Neuronal stem cell (in vitro differentiated cells): ENCODE results near the gene CHRNA3.

Experiments used
- DNase-seq: peaks from one replicate; pipeline ENCODE4 v3.0.0-alpha.2; 2013; ENCODE audit warnings: low spot score
- H2AFZ ChIP-seq: one replicate; pipeline ENCODE4 v1.6.1; 2013; ENCODE audit warnings: mild to moderate bottlenecking, low read length, inconsistent platforms
- H2AK5ac ChIP-seq: 2 replicates; pipeline ENCODE4 v1.6.1; 2013; ENCODE audit warnings: low read depth, mild to moderate bottlenecking, inconsistent platforms, low read length, moderate library complexity, mixed read lengths
- H2BK120ac ChIP-seq: 2 replicates; pipeline ENCODE4 v1.6.1; 2013; ENCODE audit warnings: low read depth, mild to moderate bottlenecking, inconsistent platforms, low read length, moderate library complexity, mixed read lengths
- H2BK12ac ChIP-seq: one replicate; pipeline ENCODE4 v1.6.1; 2013; ENCODE audit warnings: low read length, inconsistent platforms
- H2BK15ac ChIP-seq: 2 replicates; pipeline ENCODE4 v1.6.1; 2013; ENCODE audit warnings: mild to moderate bottlenecking, low read length, inconsistent platforms, mixed read lengths
- H2BK5ac ChIP-seq: one replicate; pipeline ENCODE4 v1.6.1; 2013; ENCODE audit warnings: inconsistent platforms, mild to moderate bottlenecking, low read length, moderate library complexity
- H3K14ac ChIP-seq: one replicate; pipeline ENCODE4 v1.6.1; 2013; ENCODE audit warnings: low read length, inconsistent platforms
- H3K18ac ChIP-seq: 2 replicates; pipeline ENCODE4 v1.6.1; 2013; ENCODE audit warnings: low read length, inconsistent platforms
- H3K23ac ChIP-seq: 2 replicates; pipeline ENCODE4 v1.6.1; 2013; ENCODE audit warnings: low read depth, mild to moderate bottlenecking, mixed read lengths, low read length, inconsistent platforms; ENCODE audit not compliant: poor library complexity
- H3K27ac ChIP-seq: replicated peaks from 3 replicates; pipeline ENCODE4 v1.5.1; 2013; ENCODE audit warnings: low read length, inconsistent platforms
- H3K27me3 ChIP-seq, 3 experiments: 2 replicates each; pipeline ENCODE4 v1.6.1; 2013; ENCODE audit warnings: low read length in 3 of 3, mild to moderate bottlenecking in 2 of 3, inconsistent platforms in 1 of 3, low read depth in 1 of 3, mixed read lengths in 1 of 3, moderate library complexity in 1 of 3; ENCODE audit not compliant: control insufficient read depth in 3 of 3, insufficient read depth in 3 of 3
- H3K36me3 ChIP-seq, 2 donors: replicated peaks in 1 of 2; 2 replicates each; pipeline ENCODE4 v1.6.1; 2013; ENCODE audit warnings: low read length in 2 of 2; ENCODE audit not compliant: control insufficient read depth in 2 of 2, insufficient read depth in 2 of 2
- H3K4ac ChIP-seq: 2 replicates; pipeline ENCODE4 v1.6.1; 2013; ENCODE audit warnings: inconsistent platforms, mild to moderate bottlenecking, low read length, moderate library complexity
- H3K4me1 ChIP-seq, 2 donors: 1 replicate in 1 of 2; 2 replicates in 1 of 2; pipeline ENCODE4 v1.6.1; 2013; ENCODE audit warnings: low read length in 2 of 2, low read depth in 1 of 2; ENCODE audit not compliant: control insufficient read depth in 2 of 2, insufficient read depth in 1 of 2
- H3K4me2 ChIP-seq: one replicate; pipeline ENCODE4 v1.6.1; 2013; ENCODE audit warnings: mild to moderate bottlenecking, low read length, inconsistent platforms; ENCODE audit not compliant: insufficient read depth, poor library complexity, severe bottlenecking
- H3K4me3 ChIP-seq, 2 donors: 2 replicates each; pipeline ENCODE4 v1.5.1; 2013; ENCODE audit warnings: low read length in 2 of 2, mild to moderate bottlenecking in 2 of 2, inconsistent platforms in 1 of 2, moderate library complexity in 1 of 2
- H3K79me1 ChIP-seq: one replicate; pipeline ENCODE4 v1.6.1; 2013; ENCODE audit warnings: low read depth, mild to moderate bottlenecking, inconsistent platforms, low read length, moderate library complexity
- H3K9ac ChIP-seq: one replicate; pipeline ENCODE4 v1.6.1; 2013; ENCODE audit warnings: mild to moderate bottlenecking, low read depth, low read length, inconsistent platforms; ENCODE audit not compliant: poor library complexity
- H3K9me3 ChIP-seq, 2 donors: replicated peaks in 1 of 2; 2 replicates each; pipeline versions ENCODE3 to v1.6.1; 2013; ENCODE audit warnings: low read length in 2 of 2, mild to moderate bottlenecking in 2 of 2, inconsistent platforms in 1 of 2, low read depth in 1 of 2, mixed read lengths in 1 of 2, moderate library complexity in 1 of 2; ENCODE audit not compliant: control insufficient read depth in 2 of 2, insufficient read depth in 1 of 2
- H4K8ac ChIP-seq: one replicate; pipeline ENCODE4 v1.6.1; 2013; ENCODE audit warnings: low read depth, mild to moderate bottlenecking, inconsistent platforms, low read length, moderate library complexity
- H4K91ac ChIP-seq: one replicate; pipeline ENCODE4 v1.6.1; 2013; ENCODE audit warnings: low read length, low read depth, mild to moderate bottlenecking, inconsistent platforms; ENCODE audit not compliant: poor library complexity
- WGBS, 2 donors: extraction: QIAGEN DNeasy Blood & Tissue Kit; methylation state at CpG; one replicate each; pipeline ENCODE4 v1.1.7; 2013; ENCODE audit warnings: missing lambda C conversion rate in 2 of 2, mixed read lengths in 1 of 2; ENCODE audit not compliant: insufficient read length in 2 of 2, insufficient replicate concordance in 1 of 2; ENCODE audit errors: extremely low coverage in 2 of 2; 5-methylcytosine and 5-hydroxymethylcytosine counted together

Gene CHRNA3

GRCh38 chr15:78604420-78604819 lies 16.4 kb downstream of the CHRNA3 start:
- no peak for DNase-seq
- Histone ChIP-seq H3K9me3 (peaks cover 0 to 6% of the 10 kb centered on the region in 2 donors), H3K27ac (no peak overlapping the region), H2BK12ac (no peak overlapping the region), H3K36me3 (peaks cover 4 to 8% of the 10 kb centered on the region in 2 donors), H2AK5ac (no peak overlapping the region), H3K27me3 (no peaks in the 10 kb centered on the region), H3K4ac (no peak overlapping the region), H4K8ac (no peak overlapping the region), H3K9ac (no peak overlapping the region), H2BK15ac (no peak overlapping the region), H2BK120ac (no peak overlapping the region), H3K18ac (no peak overlapping the region), H3K79me1 (no peaks in the 10 kb centered on the region), H3K4me1 (no peaks in the 10 kb centered on the region), H2BK5ac (no peak overlapping the region), H3K23ac (no peak overlapping the region), H4K91ac (no peak overlapping the region), H3K14ac (no peak overlapping the region), H2AFZ (no peak overlapping the region), H3K4me2 (no peak overlapping the region), H3K4me3 (no peak overlapping the region)
- no CpG with 5 or more reads among the region's 2 CpGs for WGBS, 2 donors

GRCh38 chr15:78603467-78603866 lies 17.3 kb downstream of the CHRNA3 start:
- H2BK5ac ChIP-seq, result no peak overlapping the region
- DNase-seq, result no peak
- no peak overlapping the region for H2AK5ac ChIP-seq
- H2BK15ac ChIP-seq, result no peak overlapping the region
- no peaks in the 10 kb centered on the region for H3K27me3 ChIP-seq
- no peak overlapping the region for H2BK120ac ChIP-seq
- H3K4me2 ChIP-seq, result no peak overlapping the region
- no peak overlapping the region for H3K23ac ChIP-seq
- H3K18ac ChIP-seq, result no peak overlapping the region
- no peak overlapping the region for H3K14ac ChIP-seq
- no peak overlapping the region for H2AFZ ChIP-seq
- H3K9ac ChIP-seq, result no peak overlapping the region
- no CpG with 5 or more reads among the region's 3 CpGs for WGBS, 2 donors
- no peak overlapping the region for H3K4ac ChIP-seq
- H4K8ac ChIP-seq, result peak overlapping the region; percentile 29
- no peaks in the 10 kb centered on the region for H3K79me1 ChIP-seq
- H3K27ac ChIP-seq, result no peak overlapping the region
- peaks cover 0 to 6% of the 10 kb centered on the region in 2 donors for H3K9me3 ChIP-seq
- no peak overlapping the region for H3K4me3 ChIP-seq
- peaks cover 4 to 8% of the 10 kb centered on the region in 2 donors for H3K36me3 ChIP-seq
- H4K91ac ChIP-seq, result no peak overlapping the region
- no peaks in the 10 kb centered on the region for H3K4me1 ChIP-seq
- H2BK12ac ChIP-seq, result no peak overlapping the region

DNA sequence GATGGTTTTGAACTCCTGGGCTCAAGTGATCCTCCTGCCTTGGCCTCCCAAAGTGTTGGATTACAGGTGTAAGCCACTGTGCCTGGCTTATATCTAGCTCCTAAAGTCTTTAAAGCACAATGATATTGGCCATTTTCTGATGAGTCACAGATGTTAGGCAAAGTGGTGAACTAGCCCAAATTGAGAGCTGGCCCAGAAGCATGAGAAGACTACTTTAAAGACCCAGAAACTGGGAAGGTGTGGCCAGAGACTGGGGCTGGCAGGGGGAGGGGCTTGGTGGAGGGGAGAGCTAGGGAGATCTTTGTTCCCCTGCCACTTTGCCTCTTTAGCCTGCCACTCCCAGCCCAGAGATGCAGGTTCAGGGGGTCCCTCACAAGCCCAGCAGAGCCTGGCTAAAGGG lies 21.6 kb downstream of the CHRNA3 start:
- DNase-seq, result no peak
- Histone ChIP-seq H2BK12ac (no peak overlapping the region), H4K91ac (no peak overlapping the region), H3K14ac (no peak overlapping the region), H2BK120ac (no peak overlapping the region), H3K36me3 (peaks cover 4 to 23% of the 10 kb centered on the region in 2 donors), H3K27ac (no peak overlapping the region), H2AK5ac (no peak overlapping the region), H3K27me3 (no peaks in the 10 kb centered on the region), H2BK5ac (no peak overlapping the region), H3K4me3 (no peak overlapping the region), H3K9me3 (peaks cover 0 to 4% of the 10 kb centered on the region in 2 donors), H4K8ac (no peak overlapping the region), H2BK15ac (no peak overlapping the region), H3K4ac (no peak overlapping the region), H2AFZ (no peak overlapping the region), H3K18ac (no peak overlapping the region), H3K4me2 (no peak overlapping the region), H3K23ac (no peak overlapping the region), H3K9ac (no peak overlapping the region), H3K4me1 (no peaks in the 10 kb centered on the region), H3K79me1 (no peaks in the 10 kb centered on the region)

DNA sequence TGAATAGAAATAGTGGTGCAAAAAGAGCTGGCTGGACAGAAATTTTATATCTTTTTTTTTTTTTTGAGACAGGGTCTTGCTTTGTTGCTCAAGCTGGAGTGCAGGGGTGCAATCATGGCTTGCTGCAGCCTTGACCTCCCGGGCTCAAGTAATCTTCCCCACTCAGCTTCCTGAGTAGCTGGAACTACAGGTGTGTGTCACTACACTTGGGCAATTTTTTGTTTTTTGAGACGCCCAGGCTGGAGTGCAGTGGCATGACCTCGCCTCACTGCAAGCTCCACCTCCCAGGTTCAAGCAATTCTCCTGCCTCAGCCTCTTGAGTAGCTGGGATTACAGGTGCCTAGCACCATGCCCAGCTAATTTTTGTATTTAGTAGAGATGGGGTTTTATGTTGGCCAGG lies 22.4 kb downstream of the CHRNA3 start:
- no peak overlapping the region for H2BK12ac ChIP-seq
- H3K27me3 ChIP-seq, result no peaks in the 10 kb centered on the region
- H2AFZ ChIP-seq, result no peak overlapping the region
- no peak overlapping the region for H4K8ac ChIP-seq
- H3K18ac ChIP-seq, result no peak overlapping the region
- H3K23ac ChIP-seq, result no peak overlapping the region
- H2BK15ac ChIP-seq, result no peak overlapping the region
- no peak overlapping the region for H3K4me3 ChIP-seq
- H2AK5ac ChIP-seq, result no peak overlapping the region
- no CpG with 5 or more reads among the region's 3 CpGs for WGBS, 2 donors
- no peak for DNase-seq
- no peak overlapping the region for H2BK120ac ChIP-seq
- H3K4me1 ChIP-seq, result no peaks in the 10 kb centered on the region
- H3K4me2 ChIP-seq, result no peak overlapping the region
- no peaks in the 10 kb centered on the region for H3K79me1 ChIP-seq
- H3K9ac ChIP-seq, result no peak overlapping the region
- no peak overlapping the region for H3K27ac ChIP-seq
- H3K14ac ChIP-seq, result no peak overlapping the region
- no peak overlapping the region for H4K91ac ChIP-seq
- H3K4ac ChIP-seq, result no peak overlapping the region
- H2BK5ac ChIP-seq, result no peak overlapping the region
- peaks cover 0 to 4% of the 10 kb centered on the region in 2 donors for H3K9me3 ChIP-seq
- peaks cover 4 to 31% of the 10 kb centered on the region in 2 donors for H3K36me3 ChIP-seq
